Measurements from ENCODE around the gene ST6GALNAC3. TPM values are rescaled to one million over a fixed set of nuclear protein-coding genes. Genes with fewer than 3 reads are reported as not detected.
A peak's percentile ranks its signal among the peaks of the same experiment; 100 is the strongest.

The ST6GALNAC3 gene
- total RNA-seq, 2 donors from 2014 or later, result 0.24 to 0.30 TPM

DNA sequence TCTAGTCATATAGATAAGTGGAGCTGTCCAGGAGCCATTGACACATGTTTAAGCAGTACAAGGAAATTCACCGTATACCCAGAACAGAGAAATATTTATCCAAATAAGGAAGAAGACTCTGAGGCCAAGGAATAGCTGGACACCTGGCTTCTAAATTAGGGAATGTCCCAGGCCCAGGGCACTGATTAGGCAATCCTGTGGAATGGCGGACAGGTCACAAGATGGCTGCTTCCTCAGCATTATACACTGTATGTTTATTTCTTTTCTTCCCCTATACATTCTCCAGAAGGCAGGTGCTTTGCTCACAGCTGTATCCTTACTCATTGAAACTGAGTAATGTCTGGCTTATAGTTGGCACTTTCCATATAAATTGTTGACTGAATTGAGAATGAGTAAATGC is 59.4 kb downstream of the ST6GALNAC3 start:
- no peak for ATAC-seq (replicated peaks)
- Mint-ChIP-seq H3K4me1 (no peaks in the 10 kb centered on the region), H3K27ac (no peak overlapping the region), H3K4me3 (no peak overlapping the region), H3K36me3 (ENCODE audit: low read depth) (no peaks in the 10 kb centered on the region), H3K9me3 (no peaks in the 10 kb centered on the region), H3K27me3 (no peaks in the 10 kb centered on the region)

DNA sequence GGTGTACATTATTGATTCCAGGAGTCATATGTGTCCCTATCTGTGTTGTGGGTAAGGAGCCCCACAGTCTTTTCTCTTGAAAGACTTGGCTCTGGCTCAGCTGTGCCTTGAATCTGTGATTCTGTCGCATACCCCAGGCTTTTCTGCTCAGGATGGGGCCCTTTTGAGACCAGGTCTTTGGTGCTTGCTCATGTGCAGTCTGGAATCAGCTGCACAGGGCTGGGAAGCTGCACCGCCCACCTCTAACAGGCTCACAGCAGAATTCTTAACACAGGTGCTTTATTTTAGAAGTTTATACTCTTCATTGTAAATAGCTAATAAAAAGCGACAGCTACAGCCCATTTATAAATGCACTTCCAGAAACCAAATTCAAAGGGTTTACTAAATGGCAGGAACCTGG is 61.3 kb downstream of the ST6GALNAC3 start:
- Mint-ChIP-seq H3K27me3 (no peaks in the 10 kb centered on the region), H3K27ac (no peak overlapping the region), H3K9me3 (no peaks in the 10 kb centered on the region), H3K4me3 (no peak overlapping the region), H3K4me1 (no peaks in the 10 kb centered on the region), H3K36me3 (ENCODE audit: low read depth) (no peaks in the 10 kb centered on the region)
- ATAC-seq (replicated peaks), result no peak

DNA sequence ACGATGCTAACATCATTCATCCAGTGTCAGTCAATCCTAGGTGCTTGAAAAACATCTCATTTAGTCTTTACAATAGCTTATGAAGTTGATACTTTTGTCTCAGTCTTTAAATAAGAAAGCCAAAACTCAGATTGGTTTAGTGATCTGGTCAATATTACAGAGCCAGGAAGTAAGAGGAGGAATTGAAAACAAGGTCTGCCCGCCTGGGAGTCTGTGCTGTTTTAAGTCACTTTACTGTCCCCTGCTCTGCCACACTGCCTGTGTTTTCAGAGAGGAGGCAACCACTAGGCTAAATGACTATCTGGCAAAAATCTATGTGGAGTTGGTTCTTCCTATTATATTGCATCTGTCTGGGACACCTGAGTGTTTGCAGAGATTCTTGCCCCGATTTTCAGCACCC is 62.3 kb downstream of the ST6GALNAC3 start:
- no peak overlapping the region for H3K4me3 Mint-ChIP-seq
- H3K36me3 Mint-ChIP-seq (ENCODE audit: low read depth), result no peaks in the 10 kb centered on the region
- H3K4me1 Mint-ChIP-seq, result no peaks in the 10 kb centered on the region
- H3K27ac Mint-ChIP-seq, result no peak overlapping the region
- H3K27me3 Mint-ChIP-seq, result no peaks in the 10 kb centered on the region
- H3K9me3 Mint-ChIP-seq, result no peaks in the 10 kb centered on the region
- ATAC-seq (replicated peaks), result no peak

DNA sequence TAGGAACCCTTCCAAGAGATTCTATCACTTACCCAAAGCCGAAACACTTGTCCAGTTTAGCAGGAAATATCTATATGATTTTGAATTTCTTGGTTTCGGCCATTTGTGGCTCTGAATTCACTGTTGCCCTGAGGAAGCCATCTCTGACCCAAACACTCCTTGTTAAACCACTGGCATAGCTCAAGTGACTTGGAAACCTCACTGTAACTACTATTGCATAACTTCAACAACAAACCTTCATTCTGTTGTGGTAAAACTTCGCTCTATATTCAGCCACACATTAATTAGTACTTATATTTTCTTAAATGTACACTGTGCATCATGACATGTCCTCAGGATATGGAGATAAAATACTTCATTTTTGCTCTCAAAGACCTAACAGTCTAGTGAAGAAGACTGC is 63.2 kb downstream of the ST6GALNAC3 start:
- Mint-ChIP-seq H3K27me3 (no peaks in the 10 kb centered on the region), H3K4me1 (no peaks in the 10 kb centered on the region), H3K27ac (no peak overlapping the region), H3K36me3 (ENCODE audit: low read depth) (no peaks in the 10 kb centered on the region), H3K4me3 (no peak overlapping the region), H3K9me3 (no peaks in the 10 kb centered on the region)
- no peak for ATAC-seq (replicated peaks)

DNA sequence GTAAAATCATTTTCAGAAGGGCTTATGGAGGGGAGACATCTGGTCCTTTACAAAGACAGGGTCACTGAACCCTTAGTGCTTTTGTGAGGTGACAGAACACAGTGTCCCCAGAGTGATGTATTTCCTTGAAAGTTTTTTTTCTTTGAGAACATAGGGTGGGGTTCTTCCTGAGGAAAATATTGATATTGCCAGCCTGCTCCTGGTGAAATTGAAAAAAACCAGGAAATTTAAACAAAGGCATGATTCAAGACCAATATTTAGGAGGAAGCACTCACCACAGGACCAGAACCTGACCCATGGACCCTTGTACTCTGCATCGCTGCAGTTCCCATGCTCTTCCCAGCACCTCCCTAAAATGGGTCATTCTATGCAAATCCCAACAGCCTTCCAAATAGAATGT is 63.7 kb downstream of the ST6GALNAC3 start:
- no peak overlapping the region for H3K27ac Mint-ChIP-seq
- no peak for ATAC-seq (replicated peaks)
- H3K9me3 Mint-ChIP-seq, result no peaks in the 10 kb centered on the region
- H3K27me3 Mint-ChIP-seq, result no peaks in the 10 kb centered on the region
- H3K36me3 Mint-ChIP-seq (ENCODE audit: low read depth), result no peaks in the 10 kb centered on the region
- H3K4me3 Mint-ChIP-seq, result no peak overlapping the region
- H3K4me1 Mint-ChIP-seq, result no peaks in the 10 kb centered on the region

DNA sequence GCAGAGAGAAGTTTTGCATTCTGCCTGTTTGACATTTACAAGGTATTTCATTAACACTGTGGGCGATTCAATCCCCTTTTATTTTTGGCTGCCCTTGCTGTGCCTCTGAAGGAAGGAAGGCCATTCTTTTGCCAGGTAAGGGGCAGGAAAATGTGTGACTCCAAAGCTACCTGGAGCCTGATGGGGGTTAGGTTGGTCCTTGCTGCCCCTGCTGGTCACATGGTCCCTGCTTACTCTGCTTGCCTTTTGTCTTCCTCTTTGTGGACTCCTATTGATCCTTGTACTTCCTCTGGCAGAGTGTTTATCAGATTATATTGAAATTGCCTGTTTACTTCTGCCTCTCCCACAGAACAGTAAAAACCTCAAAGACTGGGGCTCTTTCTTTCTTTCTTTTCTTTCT is 65.7 kb downstream of the ST6GALNAC3 start:
- Mint-ChIP-seq H3K4me1 (no peaks in the 10 kb centered on the region), H3K27me3 (no peaks in the 10 kb centered on the region), H3K36me3 (ENCODE audit: low read depth) (no peaks in the 10 kb centered on the region), H3K9me3 (no peaks in the 10 kb centered on the region), H3K4me3 (no peak overlapping the region), H3K27ac (no peak overlapping the region)
- no peak for ATAC-seq (replicated peaks)

DNA sequence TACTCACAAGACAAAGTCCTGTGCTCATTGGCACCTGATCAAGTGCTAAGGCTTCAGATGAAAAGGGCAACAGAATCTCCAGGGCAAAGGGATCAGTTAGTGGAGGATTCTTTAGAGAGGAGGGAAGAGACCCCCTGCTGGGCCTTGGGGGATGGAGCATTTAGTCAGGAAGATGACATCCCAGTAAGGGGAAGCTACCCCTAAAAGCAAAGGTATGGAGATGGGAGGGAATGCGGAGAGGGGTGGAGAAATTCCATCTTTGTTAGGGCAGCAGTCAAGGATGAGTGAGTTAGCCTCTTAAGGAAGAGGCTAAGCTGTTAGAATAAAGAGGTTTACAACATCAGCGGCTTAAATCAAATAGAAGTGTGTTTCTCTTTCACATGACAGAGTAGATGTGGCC is 67.4 kb downstream of the ST6GALNAC3 start:
- H3K4me1 Mint-ChIP-seq, result no peaks in the 10 kb centered on the region
- no peaks in the 10 kb centered on the region for H3K9me3 Mint-ChIP-seq
- no peak overlapping the region for H3K27ac Mint-ChIP-seq
- no peak for ATAC-seq (replicated peaks)
- no peaks in the 10 kb centered on the region for H3K36me3 Mint-ChIP-seq (ENCODE audit: low read depth)
- H3K4me3 Mint-ChIP-seq, result no peak overlapping the region
- peaks cover 8% of the 10 kb centered on the region for H3K27me3 Mint-ChIP-seq

DNA sequence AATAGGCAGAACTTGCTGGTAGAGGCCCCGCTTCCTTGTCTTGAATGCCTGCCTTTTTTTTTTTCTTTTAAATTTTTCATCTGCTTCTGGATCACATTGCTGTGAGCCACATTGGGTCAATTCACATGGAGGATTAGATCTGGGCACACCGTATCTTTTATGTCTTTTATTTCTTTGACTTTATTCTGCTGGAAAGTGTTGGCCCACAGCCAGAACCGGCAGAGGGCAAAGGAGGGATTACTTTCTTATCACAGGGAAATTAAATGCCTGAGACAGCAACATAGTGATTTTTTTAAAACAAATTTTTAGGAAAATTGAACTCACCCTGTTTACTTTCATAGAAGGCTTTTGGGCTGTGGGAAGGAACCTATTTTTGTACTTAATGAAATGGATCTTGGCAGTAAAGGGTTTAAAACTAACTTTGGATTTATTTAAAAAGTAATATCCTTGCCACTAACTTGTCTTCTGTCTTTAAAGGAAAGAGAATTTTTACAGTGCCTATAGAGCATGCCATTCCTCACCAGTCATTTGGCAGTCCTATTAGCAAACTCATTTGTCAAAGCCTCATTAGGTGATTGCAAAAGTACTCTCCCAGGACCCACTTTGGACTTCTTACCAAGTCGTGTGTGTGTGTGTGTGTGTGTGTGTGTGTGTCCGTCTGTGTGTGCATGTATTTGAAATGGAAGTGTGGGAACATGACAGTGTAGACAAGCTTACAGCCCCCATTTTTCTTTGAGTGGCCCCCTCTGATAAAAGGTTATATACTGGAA is 68.4 kb downstream of the ST6GALNAC3 start:
- H3K4me1 Mint-ChIP-seq, result no peaks in the 10 kb centered on the region
- H3K27ac Mint-ChIP-seq, result no peak overlapping the region
- H3K27me3 Mint-ChIP-seq, result peaks cover 16% of the 10 kb centered on the region
- ATAC-seq (replicated peaks), result no peak
- no peaks in the 10 kb centered on the region for H3K36me3 Mint-ChIP-seq (ENCODE audit: low read depth)
- no peak overlapping the region for H3K4me3 Mint-ChIP-seq
- H3K9me3 Mint-ChIP-seq, result no peaks in the 10 kb centered on the region

DNA sequence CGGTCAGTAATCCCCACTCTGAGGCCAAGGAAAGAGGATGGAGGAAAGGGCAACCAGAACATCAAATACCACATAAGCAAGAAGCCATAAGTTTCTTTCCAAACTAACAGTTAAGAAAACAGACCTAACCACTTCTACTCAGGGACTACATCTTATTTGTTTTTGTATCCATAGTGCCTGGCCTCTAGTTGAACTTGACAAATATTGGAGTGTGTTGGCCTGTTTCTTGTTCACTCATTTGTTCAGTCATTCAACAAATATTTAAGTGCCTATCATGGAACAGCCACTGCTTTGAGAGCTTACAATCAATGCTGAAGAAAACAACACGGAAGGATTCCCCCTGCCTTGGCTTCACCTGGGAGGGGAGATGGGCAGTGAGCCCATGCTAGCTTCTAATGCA is 69.7 kb downstream of the ST6GALNAC3 start:
- H3K36me3 Mint-ChIP-seq (ENCODE audit: low read depth), result no peaks in the 10 kb centered on the region
- no peak overlapping the region for H3K4me3 Mint-ChIP-seq
- no peaks in the 10 kb centered on the region for H3K4me1 Mint-ChIP-seq
- H3K27ac Mint-ChIP-seq, result no peak overlapping the region
- peaks cover 25% of the 10 kb centered on the region for H3K27me3 Mint-ChIP-seq
- no peaks in the 10 kb centered on the region for H3K9me3 Mint-ChIP-seq
- ATAC-seq (replicated peaks), result no peak

DNA sequence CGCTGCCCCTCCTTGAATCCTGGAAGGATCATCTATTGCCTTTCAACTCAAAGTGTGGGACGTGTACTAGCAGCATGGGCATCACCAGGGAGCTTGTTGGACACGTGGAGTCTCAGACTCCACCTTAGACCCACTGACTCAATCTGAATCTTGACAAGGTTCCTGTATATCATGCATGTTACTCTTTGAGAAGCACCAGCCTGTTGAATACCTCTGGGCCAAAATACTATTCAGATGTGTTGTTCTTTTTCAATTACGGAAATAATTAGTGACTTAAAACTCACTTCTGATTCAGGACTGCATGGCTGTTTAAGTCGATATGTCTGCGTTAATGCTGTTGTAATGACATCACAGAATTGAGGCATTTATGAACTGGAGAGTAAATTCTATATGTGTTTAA is 70.8 kb downstream of the ST6GALNAC3 start:
- Mint-ChIP-seq H3K27ac (no peak overlapping the region), H3K9me3 (no peaks in the 10 kb centered on the region), H3K4me3 (no peak overlapping the region), H3K36me3 (ENCODE audit: low read depth) (no peaks in the 10 kb centered on the region), H3K27me3 (peaks cover 32% of the 10 kb centered on the region), H3K4me1 (no peaks in the 10 kb centered on the region)
- ATAC-seq (replicated peaks), result no peak

DNA sequence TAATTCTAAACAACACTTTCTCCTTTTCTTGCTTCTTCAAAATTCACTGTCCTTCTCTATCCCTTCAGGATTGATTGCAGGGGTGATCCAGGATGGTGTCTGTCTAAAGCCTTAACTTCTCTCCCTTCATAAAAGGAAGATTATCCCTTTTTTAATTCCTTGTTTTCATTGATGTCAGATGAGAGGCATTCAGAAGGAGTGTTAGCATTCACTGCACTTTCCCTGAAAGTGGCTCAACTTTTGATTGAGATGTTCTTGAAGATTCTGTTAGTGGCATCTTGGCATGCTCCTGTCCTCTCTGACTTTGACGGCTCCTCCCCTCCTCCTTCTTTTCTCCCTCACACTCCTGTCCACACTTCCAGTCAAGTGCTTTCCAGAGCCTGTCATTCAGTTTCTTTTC is 71.6 kb downstream of the ST6GALNAC3 start:
- H3K9me3 Mint-ChIP-seq, result no peaks in the 10 kb centered on the region
- H3K27me3 Mint-ChIP-seq, result peaks cover 35% of the 10 kb centered on the region
- no peak overlapping the region for H3K4me3 Mint-ChIP-seq
- no peak overlapping the region for H3K27ac Mint-ChIP-seq
- no peak for ATAC-seq (replicated peaks)
- H3K36me3 Mint-ChIP-seq (ENCODE audit: low read depth), result no peaks in the 10 kb centered on the region
- H3K4me1 Mint-ChIP-seq, result no peaks in the 10 kb centered on the region

DNA sequence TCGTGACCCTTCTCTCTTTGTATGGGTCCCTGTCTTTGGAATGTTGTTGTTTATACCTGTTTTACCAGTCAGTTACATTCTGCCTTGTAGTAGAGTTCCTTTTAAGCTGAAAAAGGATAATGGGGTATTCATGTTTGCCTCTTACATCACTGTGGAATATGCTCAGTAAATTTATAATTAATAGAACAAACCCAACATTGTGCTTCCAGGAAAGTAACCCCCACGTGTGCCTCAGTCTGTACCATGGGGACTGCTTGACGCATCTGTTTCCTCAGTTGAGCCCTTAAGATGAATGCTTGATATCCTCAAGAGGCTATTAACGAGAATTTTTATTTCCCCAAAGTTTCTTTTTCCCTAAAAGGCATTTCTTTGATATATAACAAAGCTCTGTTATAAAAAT is 73.4 kb downstream of the ST6GALNAC3 start:
- no peak for ATAC-seq (replicated peaks)
- H3K27me3 Mint-ChIP-seq, result peaks cover 35% of the 10 kb centered on the region
- no peak overlapping the region for H3K4me3 Mint-ChIP-seq
- H3K27ac Mint-ChIP-seq, result no peak overlapping the region
- no peaks in the 10 kb centered on the region for H3K4me1 Mint-ChIP-seq
- no peaks in the 10 kb centered on the region for H3K9me3 Mint-ChIP-seq
- H3K36me3 Mint-ChIP-seq (ENCODE audit: low read depth), result no peaks in the 10 kb centered on the region

DNA sequence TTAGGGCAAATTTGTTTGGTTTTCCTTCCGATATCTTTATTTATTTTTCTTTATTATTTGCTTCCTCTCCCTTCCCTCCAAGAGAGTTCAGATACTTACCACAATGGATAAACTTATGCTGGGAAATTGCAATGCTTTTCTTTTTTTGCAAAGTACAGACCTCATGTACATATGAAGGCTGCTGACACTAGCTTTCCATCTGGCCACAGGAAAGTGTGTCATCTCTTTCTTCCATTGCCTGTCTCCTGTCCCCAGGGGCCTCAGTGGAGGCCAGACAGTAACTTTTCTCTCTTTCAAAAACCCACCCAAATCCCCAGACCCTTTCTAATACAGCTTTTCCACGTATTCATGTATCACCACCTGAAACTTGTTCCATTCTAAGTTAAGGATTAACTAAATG is 73.9 kb downstream of the ST6GALNAC3 start:
- no peaks in the 10 kb centered on the region for H3K36me3 Mint-ChIP-seq (ENCODE audit: low read depth)
- no peak overlapping the region for H3K27ac Mint-ChIP-seq
- H3K9me3 Mint-ChIP-seq, result no peaks in the 10 kb centered on the region
- peaks cover 35% of the 10 kb centered on the region for H3K27me3 Mint-ChIP-seq
- no peaks in the 10 kb centered on the region for H3K4me1 Mint-ChIP-seq
- no peak for ATAC-seq (replicated peaks)
- no peak overlapping the region for H3K4me3 Mint-ChIP-seq

DNA sequence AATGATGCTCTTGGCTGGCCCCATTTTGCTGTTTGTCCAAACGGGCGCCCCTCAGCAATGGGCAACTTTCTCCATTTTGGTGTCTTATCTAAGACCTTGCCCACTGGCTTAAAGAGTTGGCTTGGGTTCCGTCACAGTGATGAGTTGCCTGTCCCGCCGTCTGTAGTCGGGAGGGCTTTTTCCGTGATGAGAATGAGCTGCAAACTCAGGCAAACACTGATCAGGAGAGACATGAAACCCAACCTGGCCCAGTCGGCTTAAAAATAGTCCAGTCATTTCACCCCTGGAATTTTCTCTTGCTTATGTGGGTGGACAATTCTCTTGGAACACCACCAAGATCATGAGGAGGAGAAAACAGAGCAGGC is 79.3 kb downstream of the ST6GALNAC3 start:
- no peak for ATAC-seq (replicated peaks)
- Mint-ChIP-seq H3K27ac (no peak overlapping the region), H3K27me3 (peaks cover 13% of the 10 kb centered on the region), H3K9me3 (no peaks in the 10 kb centered on the region), H3K4me3 (peak overlapping the region; percentile 78), H3K4me1 (no peaks in the 10 kb centered on the region), H3K36me3 (ENCODE audit: low read depth) (no peaks in the 10 kb centered on the region)

DNA sequence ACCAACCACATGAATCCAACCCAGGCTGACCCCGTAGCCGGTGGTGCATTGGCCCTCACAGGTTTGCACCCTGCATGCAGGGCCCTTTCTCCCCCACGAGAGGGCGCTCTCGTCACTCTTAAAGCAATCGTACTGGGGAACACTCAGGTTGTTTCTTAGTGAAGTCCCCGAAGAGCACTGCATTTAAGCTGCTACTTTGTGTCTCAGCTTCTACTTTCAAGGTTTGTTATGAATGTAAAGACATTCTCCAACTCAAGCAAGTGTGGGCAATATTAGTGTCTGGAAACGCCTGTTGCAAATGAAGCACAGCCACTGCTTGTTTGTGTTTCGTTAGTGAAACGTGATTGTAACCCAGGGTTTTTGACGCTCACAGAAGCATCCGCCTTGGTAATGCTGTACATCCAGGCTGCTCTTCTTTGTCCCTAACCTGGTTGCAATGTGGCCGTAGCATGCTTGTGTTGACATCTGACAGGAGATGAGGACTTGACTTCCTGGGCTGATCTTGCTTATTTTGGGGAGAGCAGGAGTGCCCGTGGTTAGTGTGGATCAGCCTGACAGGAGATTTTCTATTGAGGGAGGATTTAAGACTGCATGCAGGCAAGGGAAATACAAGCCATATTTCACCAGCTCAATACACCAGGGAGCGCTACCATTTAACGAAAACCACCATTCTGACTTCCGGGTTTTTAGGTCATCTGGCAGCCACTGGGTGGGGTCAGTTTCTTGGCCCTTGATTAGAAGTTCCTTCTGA is 79.8 kb downstream of the ST6GALNAC3 start:
- no peaks in the 10 kb centered on the region for H3K4me1 Mint-ChIP-seq
- peaks cover 10% of the 10 kb centered on the region for H3K27me3 Mint-ChIP-seq
- no peaks in the 10 kb centered on the region for H3K36me3 Mint-ChIP-seq (ENCODE audit: low read depth)
- H3K4me3 Mint-ChIP-seq, result peak overlapping the region; percentile 78
- peak; percentile 94 for ATAC-seq (replicated peaks)
- no peaks in the 10 kb centered on the region for H3K9me3 Mint-ChIP-seq
- H3K27ac Mint-ChIP-seq, result peak overlapping the region; percentile 29
